ENCODE measurements around the gene IRF2BP1.

Gene IRF2BP1

GRCh38 chr19:45863840-45864628, 21.9 kb downstream of the IRF2BP1 start, which contains the start of gene FOXA3:
TSS of gene FOXA3 (plus strand) at chr19:45864326. CDS start at chr19:45864457, 131 bp downstream.
- TF ChIP-seq ZNF274 (IDR thresholded peaks at IDR 0.05; ENCODE audit: low read depth, low read length), result no peak
- H3K4me3 ChIP-seq (ENCODE audit: low read length), result peak within 1 kb of the TSS; percentile 30; the same call in 1 of the 2 replicates

DNA sequence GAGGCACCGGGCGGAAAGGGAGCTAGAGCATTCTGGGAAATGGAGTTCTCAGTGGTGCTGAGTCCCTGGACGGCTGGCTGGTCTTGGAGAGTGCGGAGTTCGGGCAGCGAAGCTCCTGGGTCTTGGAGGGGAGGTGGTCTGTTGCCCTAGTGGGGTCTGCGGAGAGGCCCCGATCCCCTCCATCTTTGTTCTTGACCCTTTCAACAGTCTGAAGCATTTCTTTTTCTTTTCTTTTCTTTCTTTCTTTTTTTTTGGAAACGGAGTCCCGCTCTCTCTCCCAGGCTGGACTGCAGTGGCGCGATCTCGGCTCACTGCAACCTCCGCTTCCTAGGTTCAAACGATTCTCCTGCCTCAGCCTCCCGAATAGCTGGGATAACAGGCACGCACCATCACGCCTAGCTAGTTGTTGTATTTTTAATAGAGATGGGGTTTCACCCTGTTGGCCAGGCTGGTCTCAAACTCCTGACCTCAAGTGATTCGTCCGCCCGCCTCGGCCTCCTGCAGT, 22.6 kb downstream of the IRF2BP1 start:
- H3K4me3 ChIP-seq (ENCODE audit: low read length), result peak overlapping the region; percentile 30; the same call in 1 of the 2 replicates
- TF ChIP-seq ZNF274 (IDR thresholded peaks at IDR 0.05; ENCODE audit: low read depth, low read length), result no peak

DNA sequence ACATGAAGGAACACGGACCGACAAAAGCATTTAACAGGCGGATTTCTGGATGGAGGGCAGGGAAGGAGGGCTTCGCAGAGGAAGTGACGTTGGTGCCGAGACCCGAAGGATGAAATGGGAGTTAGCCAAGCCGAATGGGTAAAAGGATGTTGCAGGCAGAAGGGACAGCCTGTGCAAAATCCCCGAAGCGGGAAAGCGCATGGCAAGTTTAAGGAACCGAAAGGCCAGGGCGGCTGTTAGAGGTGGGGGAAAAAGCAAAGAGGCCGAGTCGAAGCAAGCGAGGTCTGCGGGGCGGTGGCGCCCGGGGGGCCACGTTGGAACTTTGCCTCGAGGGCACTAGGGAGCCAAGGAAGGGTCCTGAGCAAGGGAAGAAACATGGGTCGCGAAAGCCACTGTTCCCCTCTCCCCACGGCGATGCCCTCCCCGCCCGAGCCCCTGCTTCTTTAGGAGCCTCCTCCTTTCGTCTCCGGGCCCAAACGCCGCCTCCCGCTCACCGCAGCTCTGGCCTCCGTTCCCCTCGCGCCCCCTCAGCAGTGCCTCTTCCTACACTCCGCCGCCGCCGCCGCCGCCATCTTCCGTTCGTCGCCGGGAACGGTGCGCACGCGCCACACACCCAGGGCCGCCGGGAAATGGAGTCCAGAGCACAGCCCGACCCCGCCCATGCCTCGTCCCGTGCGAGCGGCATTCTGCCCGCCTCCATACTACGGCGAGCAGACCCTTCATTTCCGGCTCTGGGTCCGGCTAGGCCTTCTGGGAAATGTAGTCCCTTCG, 23.2 kb downstream of the IRF2BP1 start, which contains the start of gene SYMPK:
Gene SYMPK, minus strand, starts transcription at position 584 of the 771 bp plus-strand sequence. CDS start 8,652 bp downstream, outside the sequence.
- H3K4me3 ChIP-seq (ENCODE audit: low read length), result peak within 1 kb of the TSS; percentile 88
- TF ChIP-seq ZNF274 (IDR thresholded peaks at IDR 0.05; ENCODE audit: low read depth, low read length), result no peak

DNA sequence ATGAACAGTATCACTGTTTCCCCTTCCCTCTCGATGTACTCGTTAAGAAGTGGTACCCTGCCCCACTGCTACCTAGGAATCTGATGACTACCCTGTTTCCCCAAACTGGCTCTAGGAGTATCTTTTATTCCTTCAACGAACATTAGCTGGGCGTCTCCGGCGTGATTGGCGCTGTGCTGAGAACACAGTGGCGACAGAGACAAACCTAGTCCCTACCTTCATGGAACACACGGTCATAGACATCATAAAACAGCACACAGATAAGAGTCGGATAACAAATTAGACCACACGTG, 23.7 kb downstream of the IRF2BP1 start:
- H3K4me3 ChIP-seq (ENCODE audit: low read length), result peak overlapping the region; percentile 88
- TF ChIP-seq ZNF274 (IDR thresholded peaks at IDR 0.05; ENCODE audit: low read depth, low read length), result no peak

DNA sequence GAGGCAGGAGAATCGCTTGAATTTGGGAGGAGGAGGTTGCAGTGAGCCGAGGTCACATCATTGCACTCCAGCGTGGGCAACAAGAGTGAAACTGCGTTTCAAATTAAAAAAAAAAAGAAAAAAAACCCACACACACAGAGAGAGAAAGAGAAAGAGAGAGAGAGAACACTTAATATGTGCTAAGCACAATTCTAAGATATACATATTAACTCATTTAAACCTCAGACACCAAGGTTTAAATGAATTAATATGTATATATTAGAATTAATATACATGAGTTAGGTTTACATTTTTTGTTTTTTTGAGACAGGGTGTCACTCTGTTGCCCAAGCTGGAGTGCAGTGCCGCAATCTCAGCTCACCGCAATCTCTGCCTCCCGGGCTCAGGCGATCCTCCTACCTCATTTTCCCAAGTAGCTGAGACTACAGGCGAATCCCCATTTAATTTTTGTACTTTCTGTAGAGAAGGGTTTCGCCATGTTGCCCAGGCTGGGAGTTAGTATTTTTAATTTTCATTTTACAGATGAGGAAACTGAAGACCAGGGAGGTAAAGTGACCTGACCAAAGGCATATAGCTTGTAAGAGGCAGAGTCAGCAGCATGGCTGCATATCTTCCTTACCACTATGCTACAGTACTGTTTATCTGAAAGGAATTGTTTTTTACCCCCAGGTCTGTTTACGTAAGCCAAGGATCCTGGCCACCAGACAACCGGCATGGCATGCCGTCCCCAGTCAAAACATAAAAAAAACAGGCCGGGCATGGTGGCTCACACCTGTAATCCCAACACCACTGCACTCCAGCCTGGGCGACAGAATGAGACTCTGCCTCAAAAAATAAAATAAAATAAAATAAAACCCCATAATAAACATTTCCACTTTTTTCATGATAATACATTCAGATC, 25.3 kb downstream of the IRF2BP1 start:
- no peak overlapping the region for H3K4me3 ChIP-seq (ENCODE audit: low read length)
- no peak for TF ChIP-seq ZNF274 (IDR thresholded peaks at IDR 0.05; ENCODE audit: low read depth, low read length)

DNA sequence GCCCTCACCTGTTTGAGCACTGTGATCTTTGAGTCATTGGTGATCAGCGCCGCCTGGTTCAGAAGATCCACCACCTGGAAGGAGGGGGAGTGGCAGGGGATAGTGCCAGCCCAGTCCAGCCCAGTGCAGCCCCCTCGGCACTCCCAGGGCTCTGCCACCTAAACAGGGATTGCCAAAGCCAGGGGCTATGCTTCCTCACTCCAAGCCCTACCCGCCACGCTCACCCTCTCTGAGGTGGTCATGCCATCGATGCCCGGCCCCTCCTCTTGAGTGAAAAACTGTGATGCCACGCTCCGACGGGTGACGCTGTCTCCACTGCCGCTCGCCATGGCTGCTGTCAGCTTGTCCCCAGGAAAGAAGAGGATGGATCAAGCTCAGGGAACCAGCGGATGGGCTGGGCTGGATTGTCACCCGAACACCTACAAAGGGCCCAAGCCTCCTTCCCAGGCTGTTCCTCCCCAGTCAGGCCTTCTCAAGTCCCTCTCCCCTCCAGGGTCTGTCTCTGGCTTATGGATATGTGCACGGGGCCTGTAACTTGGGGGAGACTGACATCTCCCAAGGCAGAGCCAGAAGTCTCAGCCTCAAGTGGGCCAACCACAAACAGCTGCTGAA, 31.7 kb downstream of the IRF2BP1 start:
- no peak overlapping the region for H3K4me3 ChIP-seq (ENCODE audit: low read length)
- no peak for TF ChIP-seq ZNF274 (IDR thresholded peaks at IDR 0.05; ENCODE audit: low read depth, low read length)

DNA sequence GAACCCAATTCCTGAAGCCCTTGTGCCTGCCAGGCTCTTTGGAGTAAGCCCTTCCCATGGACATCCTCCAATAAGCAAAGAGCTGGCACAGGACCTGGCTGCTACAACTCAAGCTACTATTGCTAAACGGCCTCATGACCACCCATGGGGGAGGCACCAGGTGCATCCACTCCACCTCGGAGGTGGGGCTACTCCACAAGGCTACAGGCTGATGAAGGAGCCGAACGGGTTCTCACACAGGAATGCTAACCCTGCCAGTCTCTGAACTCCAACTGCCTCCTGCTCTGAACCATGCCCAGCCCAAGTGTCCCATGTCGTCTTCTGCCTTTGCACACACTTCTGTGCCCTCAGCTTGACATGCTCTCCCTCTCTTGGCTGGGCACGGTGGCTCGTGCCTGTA, 33.0 kb downstream of the IRF2BP1 start:
- TF ChIP-seq ZNF274 (IDR thresholded peaks at IDR 0.05; ENCODE audit: low read depth, low read length), result no peak
- no peak overlapping the region for H3K4me3 ChIP-seq (ENCODE audit: low read length)

DNA sequence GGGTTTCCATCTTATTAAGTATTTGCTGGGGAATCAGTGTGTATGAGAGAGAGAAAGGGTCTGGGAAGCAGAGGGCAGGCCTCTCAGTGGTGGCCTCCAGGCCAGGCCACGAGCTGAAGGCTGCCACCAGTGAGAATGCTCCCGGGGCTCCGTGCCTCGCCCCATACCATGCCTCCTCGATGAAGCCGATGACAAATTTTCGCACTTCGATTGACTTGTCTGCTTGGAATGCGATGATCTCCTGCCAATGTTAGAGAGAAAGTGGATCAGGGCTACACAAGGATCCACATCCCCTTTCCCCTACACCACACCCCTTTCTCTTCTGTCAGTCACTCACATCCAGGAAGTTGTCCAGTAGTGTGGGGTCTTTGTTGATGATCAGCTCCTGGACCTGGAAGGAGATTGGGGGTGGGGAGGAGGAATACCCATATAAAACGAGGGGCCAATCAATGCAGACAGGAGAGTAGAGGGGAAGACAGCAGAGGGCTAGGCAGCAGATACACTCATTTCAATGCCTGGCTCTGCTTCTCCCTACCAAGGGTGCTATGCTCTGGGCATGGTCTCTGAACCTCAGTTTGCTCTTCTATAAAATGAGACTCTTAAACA, 33.7 kb downstream of the IRF2BP1 start:
- TF ChIP-seq ZNF274 (IDR thresholded peaks at IDR 0.05; ENCODE audit: low read depth, low read length), result no peak
- H3K4me3 ChIP-seq (ENCODE audit: low read length), result no peak overlapping the region

DNA sequence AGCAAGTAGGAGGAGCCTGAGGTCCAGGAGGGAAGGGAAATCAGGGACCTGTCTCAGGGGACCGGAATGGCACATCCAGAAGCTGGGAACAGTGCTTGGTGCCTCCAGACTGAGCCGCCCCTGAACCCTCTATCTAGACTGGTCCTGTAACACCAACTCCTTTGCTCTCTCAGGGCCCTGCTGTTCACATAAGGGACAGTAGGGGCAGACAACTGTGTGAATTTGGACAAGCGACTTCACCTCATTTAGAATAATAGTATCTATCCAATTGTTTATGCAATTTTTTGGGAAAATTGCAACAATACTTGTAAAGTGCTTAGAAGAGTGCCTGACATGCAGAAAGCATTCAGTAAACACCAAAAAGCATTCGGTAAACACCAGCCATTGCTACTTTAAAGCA, 37.0 kb downstream of the IRF2BP1 start:
- no peak for TF ChIP-seq ZNF274 (IDR thresholded peaks at IDR 0.05; ENCODE audit: low read depth, low read length)
- no peak overlapping the region for H3K4me3 ChIP-seq (ENCODE audit: low read length)

GRCh38 chr19:45847663-45848062, 38.3 kb downstream of the IRF2BP1 start:
- no peak overlapping the region for H3K4me3 ChIP-seq (ENCODE audit: low read length)
- no peak for TF ChIP-seq ZNF274 (IDR thresholded peaks at IDR 0.05; ENCODE audit: low read depth, low read length)

DNA sequence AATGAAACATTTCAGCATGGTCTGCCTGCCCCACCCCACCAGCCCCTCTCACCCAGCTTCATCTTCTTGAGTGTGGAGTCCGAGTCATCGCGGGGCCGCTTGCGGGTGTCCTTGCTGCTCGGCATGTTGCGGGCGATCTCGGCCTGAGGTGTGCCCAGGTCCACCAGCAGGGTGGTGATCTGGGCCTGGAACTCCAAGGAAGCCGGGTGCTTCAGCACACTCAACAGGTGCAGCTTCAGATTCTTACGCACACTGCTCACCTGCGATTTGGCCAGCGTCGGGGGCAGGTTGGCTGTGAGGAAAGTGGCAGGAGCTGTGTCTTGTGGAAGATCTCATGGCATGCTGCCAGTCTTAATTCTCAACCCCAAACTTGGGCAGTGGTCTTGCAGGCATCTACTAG, 43.7 kb downstream of the IRF2BP1 start:
- no peak overlapping the region for H3K4me3 ChIP-seq (ENCODE audit: low read length)

DNA sequence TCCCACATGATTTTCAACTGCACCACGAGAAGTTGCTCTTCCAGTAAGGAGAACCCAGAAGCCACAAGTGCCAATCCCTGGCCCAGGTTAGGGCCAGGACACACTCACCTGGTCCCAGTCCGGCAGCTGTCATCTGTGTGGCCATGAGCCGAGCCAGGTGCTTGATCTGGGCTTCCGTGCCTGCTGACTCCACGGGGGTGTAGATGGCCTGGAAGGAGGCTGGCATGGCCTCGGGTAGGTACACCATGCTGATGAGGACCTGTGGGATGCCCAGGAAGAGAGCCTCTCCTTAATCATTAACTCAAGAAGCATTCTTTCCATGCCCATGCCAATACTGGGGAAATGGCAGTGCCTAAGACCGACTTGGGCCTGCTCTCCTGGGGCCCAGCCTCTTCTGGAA, 51.0 kb downstream of the IRF2BP1 start:
- TF ChIP-seq ZNF274 (IDR thresholded peaks at IDR 0.05; ENCODE audit: low read depth, low read length), result no peak
- no peak overlapping the region for H3K4me3 ChIP-seq (ENCODE audit: low read length)

More for the DNA sequence above, 43.7 kb downstream of the IRF2BP1 start:
- TF ChIP-seq ZNF274 (IDR thresholded peaks at IDR 0.05; ENCODE audit: low read depth, low read length), result no peak
